Testis (tissue), 2 donors: Measurements from ENCODE around the gene VCL.

Experiments used
- POLR2A ChIP-seq: fragments of 450-650 bp; IDR thresholded peaks from one replicate; pipeline ENCODE4 v1.6.1; 2017; ENCODE audit warnings: antibody characterized with exemption, mild to moderate bottlenecking, moderate library complexity
- TF ChIP-seq, protein P1 (sequence below), 3 experiments: fragments of 450-650 bp in 2 of 3; fragments of 200-600 bp in 1 of 3; sonication (generic) in 1 of 3; IDR thresholded peaks; one replicate each; pipeline ENCODE4 v1.5.1; 2016 to 2019; ENCODE audit warnings: antibody characterized with exemption in 3 of 3, mild to moderate bottlenecking in 2 of 3, moderate library complexity in 1 of 3

DNA sequence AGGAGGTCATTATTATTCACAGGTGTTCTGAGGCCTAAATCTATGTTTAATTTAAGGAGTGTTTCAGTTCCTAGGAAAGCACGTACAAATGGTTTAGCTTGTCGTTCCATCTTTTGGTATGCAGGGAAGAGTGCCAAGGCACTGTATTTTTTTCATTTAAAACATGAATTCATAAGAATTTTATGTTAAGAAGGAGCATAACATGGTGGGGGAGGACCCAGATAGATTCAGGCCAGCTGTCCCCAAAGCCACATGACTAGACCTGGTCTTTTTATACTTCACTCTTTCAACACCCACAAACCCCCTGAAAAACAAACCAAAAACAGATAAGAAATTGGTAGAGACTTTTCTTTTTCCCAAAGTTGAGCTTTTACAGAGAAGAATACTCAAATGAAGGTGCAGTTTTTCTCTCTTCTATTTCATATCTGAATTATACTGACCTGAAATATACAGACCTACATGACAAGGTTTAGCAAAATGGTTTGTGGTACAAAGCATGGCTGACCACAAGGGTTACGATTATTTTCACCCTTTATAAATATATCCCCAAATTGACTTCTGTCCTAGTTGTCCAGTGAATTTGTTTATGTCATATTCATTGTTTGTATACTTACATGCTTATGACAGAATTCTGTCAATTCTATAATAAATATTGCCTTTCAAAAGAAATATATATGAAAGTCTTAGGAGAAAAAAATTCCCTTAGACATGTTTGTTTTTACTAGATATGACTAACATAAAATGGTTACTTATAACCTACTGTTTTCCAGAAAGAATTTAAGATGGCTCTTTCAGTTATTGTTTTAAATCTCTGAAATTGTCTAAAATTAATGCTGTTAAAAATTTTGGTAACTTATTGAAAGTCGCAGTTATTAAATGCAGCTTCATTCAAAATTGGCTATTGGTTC is 81.4 kb downstream of the VCL start:
- no peak for TF ChIP-seq POLR2A
- TF ChIP-seq, protein P1, sequence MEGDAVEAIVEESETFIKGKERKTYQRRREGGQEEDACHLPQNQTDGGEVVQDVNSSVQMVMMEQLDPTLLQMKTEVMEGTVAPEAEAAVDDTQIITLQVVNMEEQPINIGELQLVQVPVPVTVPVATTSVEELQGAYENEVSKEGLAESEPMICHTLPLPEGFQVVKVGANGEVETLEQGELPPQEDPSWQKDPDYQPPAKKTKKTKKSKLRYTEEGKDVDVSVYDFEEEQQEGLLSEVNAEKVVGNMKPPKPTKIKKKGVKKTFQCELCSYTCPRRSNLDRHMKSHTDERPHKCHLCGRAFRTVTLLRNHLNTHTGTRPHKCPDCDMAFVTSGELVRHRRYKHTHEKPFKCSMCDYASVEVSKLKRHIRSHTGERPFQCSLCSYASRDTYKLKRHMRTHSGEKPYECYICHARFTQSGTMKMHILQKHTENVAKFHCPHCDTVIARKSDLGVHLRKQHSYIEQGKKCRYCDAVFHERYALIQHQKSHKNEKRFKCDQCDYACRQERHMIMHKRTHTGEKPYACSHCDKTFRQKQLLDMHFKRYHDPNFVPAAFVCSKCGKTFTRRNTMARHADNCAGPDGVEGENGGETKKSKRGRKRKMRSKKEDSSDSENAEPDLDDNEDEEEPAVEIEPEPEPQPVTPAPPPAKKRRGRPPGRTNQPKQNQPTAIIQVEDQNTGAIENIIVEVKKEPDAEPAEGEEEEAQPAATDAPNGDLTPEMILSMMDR (IDR thresholded peaks at IDR 0.05) = no peak
